ENCODE results near the gene TOLLIP.
"Not testable (repeated sequence)": the region's sequence is repeated elsewhere in the genome, so short reads cannot be mapped to it uniquely, and the experiment has no call there.

TOLLIP gene

DNA sequence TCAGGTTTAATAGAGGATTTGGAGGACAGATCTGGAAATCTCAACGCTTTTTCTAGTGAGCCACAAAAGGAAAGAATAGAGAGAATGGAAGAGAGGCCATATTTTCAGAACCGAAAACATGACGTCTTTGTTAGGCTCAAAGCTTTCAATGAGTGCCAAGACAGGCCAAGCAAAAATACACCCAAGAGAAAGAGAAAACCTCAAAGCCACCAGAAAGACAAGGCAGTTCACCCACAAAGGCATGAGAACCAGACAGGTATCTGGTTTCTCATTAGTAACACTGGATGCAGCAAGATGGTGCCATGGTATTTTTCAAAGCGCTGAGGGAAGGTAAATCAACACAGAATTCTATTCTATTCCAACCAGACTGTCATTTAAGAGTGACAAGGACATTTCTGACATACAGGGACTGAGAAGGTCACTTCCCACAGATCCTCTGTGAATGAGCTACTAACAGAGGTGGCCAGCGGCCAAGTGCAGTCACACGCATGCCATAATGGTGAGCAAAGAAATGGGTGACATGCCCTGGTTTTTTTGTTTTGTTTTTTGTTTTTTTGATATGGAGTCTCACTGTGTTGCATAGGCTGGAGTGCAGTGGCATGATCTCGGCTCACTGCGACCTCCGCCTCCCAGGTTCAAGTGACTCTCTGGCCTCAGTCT is 41.9 kb downstream of the TOLLIP start:
- ChIA-PET CTCF (interaction anchor here (0.7 kb wide), 1 partner anchor 169 kb away, joined by 3 read pairs; no protein-coding TSS in a partner anchor), POLR2A (interaction anchor here (0.6 kb wide), 1 partner anchor 520 kb away, joined by 4 read pairs; no protein-coding TSS in a partner anchor)
- TF ChIP-seq FOXA1 (IDR thresholded peaks at IDR 0.05): no peak
- no peak for TF ChIP-seq FOXK2 (IDR thresholded peaks at IDR 0.05)
- TF ChIP-seq SP1 (IDR thresholded peaks at IDR 0.05): no peak
- no peak for TF ChIP-seq ZNF384 (IDR thresholded peaks at IDR 0.05)
- TF ChIP-seq HDGF (IDR thresholded peaks at IDR 0.05; ENCODE audit: borderline replicate concordance): no peak
- TF ChIP-seq NFRKB (IDR thresholded peaks at IDR 0.05): no peak
- TF ChIP-seq CTBP1 (IDR thresholded peaks at IDR 0.05; ENCODE audit: borderline replicate concordance): no peak
- no peak for DNase-seq (ENCODE audit: extremely low spot score)

GRCh38 chr11:1266976-1267375 is 42.5 kb downstream of the TOLLIP start:
- CTCF ChIA-PET: interaction anchor here (0.7 kb wide), 1 partner anchor 169 kb away, joined by 3 read pairs; no protein-coding TSS in a partner anchor
- POLR2A ChIA-PET; DNase-seq (ENCODE audit: extremely low spot score): not testable (repeated sequence)

DNA sequence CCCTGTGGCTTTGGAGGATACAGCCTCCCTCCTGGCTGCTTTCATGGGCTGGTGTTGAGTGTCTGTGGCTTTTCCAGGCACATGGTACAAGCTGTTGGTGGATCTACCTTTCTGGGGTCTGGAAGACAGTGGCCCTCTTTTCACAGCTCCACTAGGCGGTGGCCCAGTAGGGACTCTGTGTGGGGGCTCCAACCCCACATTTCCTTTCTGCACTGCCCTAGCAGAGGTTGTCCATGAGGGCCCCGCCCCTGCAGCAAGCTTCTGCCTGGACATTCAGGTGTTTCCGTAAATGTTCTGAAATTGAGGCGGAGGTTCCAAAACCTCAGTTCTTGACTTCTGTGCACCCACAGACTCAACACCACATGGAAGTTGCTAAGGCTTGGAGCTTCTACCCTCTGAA is 44.0 kb downstream of the TOLLIP start:
- CTCF ChIA-PET; POLR2A ChIA-PET; DNase-seq (ENCODE audit: extremely low spot score): not testable (repeated sequence)

GRCh38 chr11:1264444-1264843 is 45.0 kb downstream of the TOLLIP start:
- TF ChIP-seq L3MBTL2 (conservative IDR thresholded peaks at IDR 0.05): 0 out of 2 replicates have a peak, but pooled peaks have one; percentile 25
- DNase-seq (ENCODE audit: extremely low spot score): peak; percentile 35
- POLR2A ChIA-PET, CTCF ChIA-PET: not testable (repeated sequence)

- TF ChIP-seq FOXM1 (IDR thresholded peaks at IDR 0.05; ENCODE audit: borderline replicate concordance) (no peak), ARNT (IDR thresholded peaks at IDR 0.05) (no peak), CTBP1 (IDR thresholded peaks at IDR 0.05; ENCODE audit: borderline replicate concordance) (no peak)
- ChIA-PET CTCF (no interaction called here), POLR2A (interaction anchor here (0.6 to 1.3 kb wide), 4 partner anchors 8 to 120 kb away, joined by 4 to 5 read pairs (median 4); partner anchors contain the start of gene TOLLIP)
- no peak for DNase-seq (ENCODE audit: extremely low spot score)
Measured at GRCh38 chr11:1263010-1263409, 46.4 kb downstream of the TOLLIP start.

DNA sequence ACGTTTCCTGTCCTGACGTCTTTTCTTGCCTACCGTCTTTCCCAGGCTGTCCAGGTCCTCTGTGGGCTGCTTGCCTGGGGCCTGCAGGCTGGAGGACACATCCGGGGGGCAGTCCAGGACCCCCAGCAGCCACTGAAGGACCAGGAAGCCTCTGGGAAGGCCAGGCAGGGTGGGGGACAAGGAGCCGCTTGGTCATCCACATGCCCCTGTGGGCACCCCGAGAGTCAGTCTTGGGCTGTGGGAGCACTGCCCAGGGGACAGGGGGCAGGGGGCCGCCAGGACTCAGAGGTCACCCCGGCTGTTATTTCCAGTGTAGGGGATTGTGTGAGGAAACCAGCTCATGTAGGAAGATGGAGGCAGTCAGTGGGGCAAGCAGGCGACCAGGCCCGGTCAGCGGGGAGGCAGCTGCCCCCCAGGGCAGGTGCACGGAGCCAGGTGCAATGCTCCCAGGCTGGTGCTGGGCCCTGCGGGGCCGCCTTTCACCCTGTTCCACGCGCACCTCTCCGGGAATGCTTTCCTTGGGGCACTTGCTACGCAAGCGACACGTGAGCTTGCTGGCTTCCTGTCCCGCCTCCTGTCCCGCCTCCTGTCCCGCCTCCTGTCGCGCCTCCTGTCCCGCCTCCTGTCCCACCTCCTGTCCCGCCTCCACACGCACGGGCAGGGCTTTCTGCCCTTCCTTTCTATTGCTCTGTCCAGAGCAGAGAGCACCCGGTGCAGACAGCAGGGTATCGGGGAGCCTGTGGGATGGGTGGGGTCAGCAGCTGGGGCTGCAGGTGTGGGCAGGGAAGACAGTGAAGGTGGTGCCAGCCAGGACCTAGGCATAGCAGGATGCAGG is 47.0 kb downstream of the TOLLIP start:
- TF ChIP-seq L3MBTL2 (conservative IDR thresholded peaks at IDR 0.05) (peak; percentile 39; the same call in 1 of the 2 replicates), SP1 (IDR thresholded peaks at IDR 0.05) (peak; percentile 49; the same call in 1 of the 2 replicates), HDGF (IDR thresholded peaks at IDR 0.05; ENCODE audit: borderline replicate concordance) (no peak), PKNOX1 (IDR thresholded peaks at IDR 0.05) (peak; percentile 49)
- POLR2A ChIA-PET: interaction anchor here (0.6 to 1.3 kb wide), 4 partner anchors 8 to 121 kb away, joined by 4 to 5 read pairs (median 4); partner anchors contain the start of gene TOLLIP
- DNase-seq (ENCODE audit: extremely low spot score): peak; percentile 88
- CTCF ChIA-PET: no interaction called here

GRCh38 chr11:1261241-1262071 is 48.0 kb downstream of the TOLLIP start:
- TF ChIP-seq PKNOX1 (IDR thresholded peaks at IDR 0.05): no peak
- TF ChIP-seq TARDBP (IDR thresholded peaks at IDR 0.05): no peak
- TF ChIP-seq ARNT (IDR thresholded peaks at IDR 0.05): no peak
- TF ChIP-seq SP1 (IDR thresholded peaks at IDR 0.05): no peak
- TF ChIP-seq FOXM1 (IDR thresholded peaks at IDR 0.05; ENCODE audit: borderline replicate concordance): no peak
- TF ChIP-seq ZNF384 (IDR thresholded peaks at IDR 0.05): no peak
- no peak for TF ChIP-seq BHLHE40 (IDR thresholded peaks at IDR 0.05; ENCODE audit: borderline replicate concordance)
- no peak for TF ChIP-seq ELF4 (IDR thresholded peaks at IDR 0.05)
- TF ChIP-seq L3MBTL2 (conservative IDR thresholded peaks at IDR 0.05): no peak
- TF ChIP-seq HDGF (IDR thresholded peaks at IDR 0.05; ENCODE audit: borderline replicate concordance): no peak
- TF ChIP-seq SUZ12 (IDR thresholded peaks at IDR 0.05): no peak
- no peak for TF ChIP-seq FOXK2 (IDR thresholded peaks at IDR 0.05)
- no peak for TF ChIP-seq FOXA1 (IDR thresholded peaks at IDR 0.05)
- TF ChIP-seq LEF1 (IDR thresholded peaks at IDR 0.05; ENCODE audit: borderline replicate concordance): no peak
- no peak for TF ChIP-seq CTBP1 (IDR thresholded peaks at IDR 0.05; ENCODE audit: borderline replicate concordance)
- POLR2A ChIA-PET: interaction anchor here (1.2 to 1.3 kb wide), 2 partner anchors 9 to 57 kb away, joined by 4 read pairs; no protein-coding TSS in a partner anchor
- CTCF ChIA-PET: no interaction called here
- no peak for DNase-seq (ENCODE audit: extremely low spot score)
